Activated B cell treated with CpG ODN at 0.5 μM for 24 hours (primary cell): Measurements from ENCODE around the gene MCOLN2. TPM values are rescaled to one million over a fixed set of nuclear protein-coding genes. Genes with fewer than 3 reads are reported as not detected.
"Not testable (repeated sequence)": the region's sequence is repeated elsewhere in the genome, so short reads cannot be mapped to it uniquely, and the experiment has no call there.

Experiments
- ATAC-seq: fragments of 200-7000 bp; cut with Tn5 transposase; one replicate; pipeline ENCODE4 v1.10.0; 2021; ENCODE audit warnings: low read depth, mild to moderate bottlenecking, moderate library complexity
- CTCF ChIA-PET: fragments of 350-600 bp; sonication (Branson Sonifier 250); formaldehyde crosslinking; loops from one replicate; lab custom pipeline; 2021; ENCODE audit warnings: antibody characterized with exemption; lab: Charles Lee
- POLR2A ChIA-PET: fragments of 350-600 bp; sonication (Branson Sonifier 250); formaldehyde crosslinking; loops from one replicate; lab custom pipeline; 2021; ENCODE audit warnings: antibody characterized with exemption; lab: Charles Lee
- DNase-seq: peaks from one replicate; pipeline ENCODE4 v3.0.0; 2022
- H3K27ac Mint-ChIP-seq: one replicate; pipeline ENCODE4 v1.8.0; 2020; ENCODE audit warnings: mixed read lengths
- H3K27me3 Mint-ChIP-seq: one replicate; pipeline ENCODE4 v1.8.0; 2021; ENCODE audit warnings: mixed read lengths
- H3K36me3 Mint-ChIP-seq: one replicate; pipeline ENCODE4 v1.8.0; 2021; ENCODE audit warnings: low read depth, mixed read lengths
- H3K4me1 Mint-ChIP-seq: one replicate; pipeline ENCODE4 v1.8.0; 2021; ENCODE audit warnings: mixed read lengths
- H3K4me3 Mint-ChIP-seq: one replicate; pipeline ENCODE4 v1.8.0; 2020; ENCODE audit warnings: mild to moderate bottlenecking, mixed read lengths
- H3K9me3 Mint-ChIP-seq: one replicate; pipeline ENCODE4 v1.8.0; 2020; ENCODE audit warnings: mixed read lengths
- intact Hi-C: fragments of 100-400 bp; cut with micrococcal nuclease; formaldehyde crosslinking; loops from one replicate; pipeline ENCODE4 v1.15.1; 2024
- total RNA-seq: library from RNA; stranded (reverse); gene quantifications from 2 replicates; pipeline ENCODE4 v1.2.3, GENCODE V29; 2022
- TF ChIP-seq, protein P1 (sequence below): fragments of 200-600 bp; IDR thresholded peaks from one replicate; pipeline ENCODE4 v1.8.0; 2022; ENCODE audit warnings: antibody characterized with exemption, mild to moderate bottlenecking

Gene MCOLN2
- total RNA-seq, 1 donor from 2014 or later: 80.2 TPM

DNA sequence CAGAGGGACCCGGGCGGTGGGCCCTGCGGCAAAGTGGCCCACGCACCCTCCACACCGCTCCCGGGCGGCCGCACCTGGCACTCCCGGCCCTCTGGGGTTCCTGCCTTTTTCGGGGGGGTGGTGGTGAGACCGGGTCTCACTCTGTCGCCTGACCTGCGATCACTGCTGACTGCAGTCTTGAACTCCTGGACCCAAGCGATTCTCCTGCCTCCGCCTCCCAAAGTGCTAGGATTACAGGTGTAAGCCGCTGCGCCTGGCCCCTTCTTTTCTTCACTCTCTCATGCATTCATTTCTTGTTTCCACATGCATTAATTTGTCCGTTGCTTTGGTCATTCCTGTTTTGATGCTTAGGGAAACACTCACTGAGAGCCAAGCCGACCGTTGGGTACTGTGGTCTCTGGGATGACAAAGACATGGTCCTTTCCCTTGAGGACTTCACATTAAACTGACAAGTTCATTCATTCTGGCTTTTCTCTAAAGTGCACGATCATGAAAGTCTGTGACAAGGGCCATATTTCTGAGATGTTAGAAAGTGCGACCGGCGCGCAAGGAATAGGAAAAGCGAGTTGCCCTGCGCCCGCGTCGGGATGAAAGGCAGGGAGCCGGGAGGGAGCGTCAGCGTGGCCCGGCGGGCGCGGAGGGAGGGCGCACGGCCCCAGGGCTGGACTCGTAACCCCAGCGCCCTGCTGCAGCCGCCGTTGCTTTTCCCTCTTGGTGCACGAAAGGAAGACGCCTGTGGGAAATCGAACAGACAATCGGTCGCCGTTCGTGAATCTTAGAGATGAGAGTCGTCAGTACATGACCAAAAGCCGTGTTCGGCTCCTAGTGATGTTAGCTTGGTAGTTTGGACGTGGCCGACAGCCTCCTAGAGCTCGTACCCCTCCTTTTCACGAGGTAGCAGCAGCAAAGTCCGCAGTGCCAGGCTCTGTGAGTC lies 1.0 kb upstream of the MCOLN2 start:
- TF ChIP-seq, protein P1, sequence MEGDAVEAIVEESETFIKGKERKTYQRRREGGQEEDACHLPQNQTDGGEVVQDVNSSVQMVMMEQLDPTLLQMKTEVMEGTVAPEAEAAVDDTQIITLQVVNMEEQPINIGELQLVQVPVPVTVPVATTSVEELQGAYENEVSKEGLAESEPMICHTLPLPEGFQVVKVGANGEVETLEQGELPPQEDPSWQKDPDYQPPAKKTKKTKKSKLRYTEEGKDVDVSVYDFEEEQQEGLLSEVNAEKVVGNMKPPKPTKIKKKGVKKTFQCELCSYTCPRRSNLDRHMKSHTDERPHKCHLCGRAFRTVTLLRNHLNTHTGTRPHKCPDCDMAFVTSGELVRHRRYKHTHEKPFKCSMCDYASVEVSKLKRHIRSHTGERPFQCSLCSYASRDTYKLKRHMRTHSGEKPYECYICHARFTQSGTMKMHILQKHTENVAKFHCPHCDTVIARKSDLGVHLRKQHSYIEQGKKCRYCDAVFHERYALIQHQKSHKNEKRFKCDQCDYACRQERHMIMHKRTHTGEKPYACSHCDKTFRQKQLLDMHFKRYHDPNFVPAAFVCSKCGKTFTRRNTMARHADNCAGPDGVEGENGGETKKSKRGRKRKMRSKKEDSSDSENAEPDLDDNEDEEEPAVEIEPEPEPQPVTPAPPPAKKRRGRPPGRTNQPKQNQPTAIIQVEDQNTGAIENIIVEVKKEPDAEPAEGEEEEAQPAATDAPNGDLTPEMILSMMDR: no peak
- DNase-seq (no peak), ATAC-seq (no peak)
- intact Hi-C loops: loop anchor here (1.0 to 10.0 kb wide), 10 partner anchors 10 to 1619 kb away; partner anchors contain the start of genes BCL10, C1orf52, GNG5 and SPATA1
- Mint-ChIP-seq H3K27ac (peak overlapping the region; percentile 70), H3K9me3 (no peaks in the 10 kb centered on the region), H3K27me3 (peaks cover 6% of the 10 kb centered on the region), H3K4me1 (peaks cover 55% of the 10 kb centered on the region), H3K4me3 (peak overlapping the region; percentile 85), H3K36me3 (peaks cover 19% of the 10 kb centered on the region)
- ChIA-PET CTCF (interaction anchor here (1.0 to 1.3 kb wide), 3 partner anchors 29 to 62 kb away, joined by 3 to 10 read pairs (median 9); no protein-coding TSS in a partner anchor), POLR2A (interaction anchor here (0.6 to 1.5 kb wide), 6 partner anchors 29 to 1707 kb away, joined by 3 to 12 read pairs (median 3); partner anchors contain the start of genes C1orf52 and SH3GLB1)

DNA sequence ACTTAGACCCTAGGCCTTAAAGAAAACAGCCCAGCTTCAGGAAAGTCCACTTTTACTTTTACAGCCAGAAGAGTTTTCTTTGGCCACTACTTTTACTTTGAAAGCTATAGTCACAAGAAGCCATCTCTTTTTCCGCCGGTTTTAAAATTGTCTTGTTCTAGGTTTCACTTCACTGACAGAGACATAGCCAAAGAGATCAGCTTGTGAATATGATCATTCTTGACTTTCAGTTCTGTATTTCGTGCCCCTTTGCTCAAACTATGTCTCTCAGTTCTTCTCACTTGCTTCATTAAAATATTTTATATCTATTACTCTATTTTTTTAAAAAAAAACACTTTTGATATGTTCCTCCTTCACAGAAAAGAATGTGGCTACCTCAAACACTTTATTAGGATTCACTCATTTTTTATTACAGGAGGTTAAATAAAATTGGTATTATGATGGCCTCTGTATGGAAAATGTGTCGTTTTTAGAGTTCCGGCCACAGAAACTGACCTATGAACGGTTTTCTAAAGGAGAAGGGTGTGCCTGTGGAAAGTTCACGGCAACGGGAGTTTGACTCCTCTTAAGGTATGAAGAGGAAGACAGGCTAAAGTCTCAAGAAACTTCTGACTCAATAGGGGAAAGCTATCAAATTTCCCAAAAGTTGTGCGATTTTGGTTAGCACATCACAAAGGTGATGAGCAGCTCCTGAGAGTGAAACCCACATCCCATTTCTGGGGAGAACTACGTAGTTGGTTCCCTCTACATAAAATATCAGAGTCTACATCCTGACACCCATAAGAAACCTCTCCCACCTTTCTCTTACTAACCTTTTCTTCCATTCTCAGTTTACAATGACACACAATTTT lies 1.2 kb downstream of the MCOLN2 start:
- H3K36me3 Mint-ChIP-seq: peaks cover 29% of the 10 kb centered on the region
- H3K4me3 Mint-ChIP-seq: peak overlapping the region; percentile 85
- H3K27me3 Mint-ChIP-seq: no peaks in the 10 kb centered on the region
- ATAC-seq: peak; percentile 51
- DNase-seq: no peak
- ChIA-PET POLR2A (interaction anchor here (0.6 to 3.6 kb wide), 16 partner anchors 10 to 1920 kb away, joined by 3 to 23 read pairs (median 4); partner anchors contain the start of genes BCL10, C1orf52, SH3GLB1 and ZNHIT6), CTCF (interaction anchor here (2.3 to 3.8 kb wide), 2 partner anchors 32 to 52 kb away, joined by 11 to 42 read pairs; no protein-coding TSS in a partner anchor)
- intact Hi-C loops: loop anchor here (1.0 to 10.0 kb wide), 5 partner anchors 10 to 1622 kb away; partner anchors contain the start of genes GNG5, SPATA1 and SSX2IP
- TF ChIP-seq, protein P1: no peak
- H3K9me3 Mint-ChIP-seq: no peaks in the 10 kb centered on the region
- H3K27ac Mint-ChIP-seq: peak overlapping the region; percentile 87
- peaks cover 65% of the 10 kb centered on the region for H3K4me1 Mint-ChIP-seq

DNA sequence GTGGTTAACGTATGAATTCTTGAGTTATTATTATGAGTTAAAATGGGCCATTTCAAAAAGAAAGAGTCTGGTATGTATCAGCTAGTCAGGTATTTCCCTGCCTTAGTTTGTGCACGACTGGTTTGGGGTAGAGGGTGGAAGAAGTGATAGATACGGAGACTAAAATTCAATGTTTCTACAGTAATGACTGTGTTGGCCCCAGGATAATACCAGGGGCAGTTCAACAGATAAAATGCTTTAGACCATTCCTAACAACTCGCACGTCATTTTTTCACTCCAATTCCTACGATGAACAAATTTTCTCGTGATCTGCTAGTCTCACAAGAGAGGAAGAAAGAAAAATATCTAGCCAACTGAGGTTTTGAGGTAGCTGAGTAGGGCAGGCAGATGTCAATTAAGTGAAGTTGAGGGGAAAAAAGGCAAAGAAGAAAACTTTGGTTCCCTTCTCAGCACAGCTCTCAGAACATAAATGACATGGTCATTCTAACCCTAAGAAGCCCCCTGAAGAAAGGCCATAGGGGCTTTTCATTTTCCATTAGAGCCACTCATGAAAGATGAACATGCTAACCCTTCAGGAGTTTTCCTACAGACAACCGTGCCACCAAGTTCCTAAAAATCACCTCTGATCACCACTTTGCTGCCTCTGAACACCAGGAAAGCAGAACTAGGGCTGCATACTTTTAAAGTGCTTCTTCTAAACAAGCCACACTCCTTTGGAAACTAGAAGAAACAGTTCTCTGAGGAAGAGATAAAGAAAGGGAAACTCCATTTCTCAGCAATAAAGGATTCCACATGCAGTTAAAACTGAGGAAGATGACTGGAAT lies 5.6 kb downstream of the MCOLN2 start:
- peaks cover 69% of the 10 kb centered on the region for H3K4me1 Mint-ChIP-seq
- peak overlapping the region; percentile 32 for H3K4me3 Mint-ChIP-seq
- no peaks in the 10 kb centered on the region for H3K27me3 Mint-ChIP-seq
- ATAC-seq: peak; percentile 12
- CTCF ChIA-PET: interaction anchor here (0.8 to 1.3 kb wide), 3 partner anchors 36 to 264 kb away, joined by 4 to 6 read pairs (median 4); no protein-coding TSS in a partner anchor
- no peak for DNase-seq
- H3K36me3 Mint-ChIP-seq: peaks cover 35% of the 10 kb centered on the region
- TF ChIP-seq, protein P1: no peak
- intact Hi-C loops: loop anchor here (1.0 to 10.0 kb wide), 2 partner anchors 19 to 487 kb away; partner anchors contain the start of genes GNG5 and SPATA1
- H3K9me3 Mint-ChIP-seq: no peaks in the 10 kb centered on the region
- POLR2A ChIA-PET: interaction anchor here (0.7 kb wide), 1 partner anchor 268 kb away, joined by 3 read pairs; the partner anchor contains the start of gene C1orf52
- peak overlapping the region; percentile 78 for H3K27ac Mint-ChIP-seq

GRCh38 chr1:84988588-84988987 lies 8.3 kb downstream of the MCOLN2 start:
- Mint-ChIP-seq H3K27ac (peak overlapping the region; percentile 46), H3K27me3 (no peaks in the 10 kb centered on the region), H3K9me3 (no peaks in the 10 kb centered on the region), H3K4me3 (peak overlapping the region; percentile 13), H3K4me1 (peaks cover 67% of the 10 kb centered on the region), H3K36me3 (peaks cover 42% of the 10 kb centered on the region)
- ChIA-PET POLR2A (no interaction called here), CTCF (no interaction called here)
- ATAC-seq (peak; percentile 72), DNase-seq (no peak)
- TF ChIP-seq, protein P1: no peak
- intact Hi-C loops: loop anchor here (1.0 kb wide), 1 partner anchor 9 kb away; the partner anchor contains the start of gene MCOLN2

DNA sequence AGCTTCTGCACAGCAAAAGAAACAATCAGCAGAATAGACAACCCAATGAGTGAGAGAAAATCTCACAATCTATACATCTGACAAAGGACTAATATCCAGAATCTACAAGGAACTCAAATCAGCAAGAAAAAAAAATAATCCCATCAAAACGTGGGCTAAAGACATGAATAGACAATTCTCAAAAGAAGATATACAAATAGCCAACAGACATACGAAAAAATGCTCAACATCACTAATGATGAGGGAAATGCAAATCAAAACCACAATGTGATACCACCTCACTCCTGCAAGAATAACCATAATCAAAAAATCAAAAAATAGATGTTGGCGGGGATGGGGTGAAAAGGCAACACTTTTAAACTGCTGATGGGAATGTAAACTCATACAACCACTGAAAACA lies 10.4 kb downstream of the MCOLN2 start:
- Mint-ChIP-seq H3K36me3 (peaks cover 36% of the 10 kb centered on the region), H3K4me3 (peak overlapping the region; percentile 9), H3K4me1 (peaks cover 49% of the 10 kb centered on the region)
- H3K9me3 Mint-ChIP-seq, H3K27ac Mint-ChIP-seq, CTCF ChIA-PET, DNase-seq, ATAC-seq, H3K27me3 Mint-ChIP-seq, intact Hi-C loops: not testable (repeated sequence)
- POLR2A ChIA-PET: interaction anchor here (0.7 kb wide), 1 partner anchor 36 kb away, joined by 10 read pairs; no protein-coding TSS in a partner anchor
